Activated CD4-positive, CD25-positive, alpha-beta regulatory T cell treated with anti-CD3 and anti-CD28 coated beads, Interleukin-2, amount 50 U/mL, for 72 hours (primary cell): ENCODE data around the gene ACP1.

Experiments used
- DNase-seq: peaks from one replicate; pipeline ENCODE4 v3.0.0; 2021

Gene ACP1

DNA sequence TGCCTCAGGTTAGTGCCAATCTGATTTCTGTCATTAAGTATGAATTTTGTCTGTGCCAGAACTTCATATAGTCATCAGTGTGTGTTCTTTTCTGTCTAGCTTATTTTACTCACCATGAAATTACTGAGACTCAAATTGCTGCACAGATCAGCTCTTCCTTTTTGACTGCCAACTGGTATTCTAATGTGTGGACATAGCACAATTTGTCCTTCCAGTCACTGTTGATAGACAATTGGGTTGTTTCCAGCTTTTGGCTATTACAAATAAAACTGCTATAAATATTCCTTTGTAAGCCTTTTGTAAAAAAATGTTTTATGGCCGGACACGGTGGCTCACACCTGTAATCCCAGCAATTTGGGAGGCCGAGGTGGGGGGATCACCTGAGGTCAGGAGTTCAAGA is 8.7 kb upstream of the ACP1 start:
- DNase-seq, result no peak

DNA sequence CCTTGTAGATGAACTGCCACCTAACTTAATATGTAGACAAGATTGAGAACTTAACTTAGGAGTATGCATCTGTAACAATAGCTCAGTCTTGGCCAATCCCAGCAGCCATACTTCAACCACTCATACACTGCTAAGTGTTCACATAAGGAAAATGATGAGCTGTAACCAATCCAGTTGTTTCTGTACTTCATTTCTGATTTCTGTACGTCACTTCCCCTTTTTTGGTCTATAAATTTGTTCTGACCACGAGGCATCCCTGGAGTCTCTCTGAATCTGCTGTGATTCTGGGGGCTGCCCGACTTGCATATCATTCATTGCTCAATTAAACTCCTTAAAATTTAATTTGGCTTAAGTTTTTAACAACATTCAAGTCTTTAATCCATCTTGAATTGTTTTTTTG is 7.3 kb upstream of the ACP1 start:
- no peak for DNase-seq

DNA sequence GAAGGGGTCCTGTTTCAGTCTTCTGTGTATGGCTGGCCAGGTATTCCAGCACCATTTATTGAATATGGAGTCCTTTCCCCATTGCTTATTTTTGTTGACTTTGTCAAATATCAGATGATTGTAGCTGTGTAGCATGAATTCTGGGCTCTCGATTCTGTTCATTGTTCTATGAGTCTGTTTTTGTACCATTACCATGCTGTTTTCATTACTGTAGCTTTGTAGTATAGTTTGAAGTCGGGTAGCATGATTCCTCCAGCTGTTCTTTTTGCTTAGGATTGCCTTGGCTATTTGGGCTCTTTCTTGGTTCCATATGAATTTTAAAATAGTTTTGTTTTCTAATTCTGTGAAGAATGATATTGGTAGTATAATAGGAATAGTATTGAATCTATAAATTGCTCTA is 6.9 kb upstream of the ACP1 start:
- DNase-seq, result no peak

GRCh38 chr2:258933-259332 is 5.8 kb upstream of the ACP1 start:
- DNase-seq, result no peak

DNA sequence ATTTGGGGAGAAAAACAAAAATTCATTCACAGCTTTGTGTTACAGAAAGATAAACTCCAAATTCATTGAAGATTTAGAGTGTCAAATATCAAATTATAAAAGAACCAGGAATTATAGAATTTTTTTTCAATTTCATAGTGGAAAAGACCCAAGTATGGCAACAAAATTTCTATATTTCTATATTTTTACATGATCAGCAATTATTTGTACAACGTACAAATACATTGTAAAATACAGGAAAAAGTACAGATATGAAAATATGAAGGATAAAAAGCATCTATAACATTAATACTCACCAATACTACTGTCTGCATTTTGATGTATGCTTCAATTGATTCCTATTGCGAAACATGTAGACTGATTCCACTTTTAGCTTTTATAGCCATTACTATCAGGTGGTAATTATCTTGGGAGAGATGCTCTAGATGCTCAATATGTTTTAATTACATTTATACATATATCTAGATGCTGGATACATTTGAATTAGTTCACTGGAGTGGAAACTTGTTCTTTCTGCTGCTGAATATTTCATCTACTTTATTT is 4.9 kb upstream of the ACP1 start:
- no peak for DNase-seq

DNA sequence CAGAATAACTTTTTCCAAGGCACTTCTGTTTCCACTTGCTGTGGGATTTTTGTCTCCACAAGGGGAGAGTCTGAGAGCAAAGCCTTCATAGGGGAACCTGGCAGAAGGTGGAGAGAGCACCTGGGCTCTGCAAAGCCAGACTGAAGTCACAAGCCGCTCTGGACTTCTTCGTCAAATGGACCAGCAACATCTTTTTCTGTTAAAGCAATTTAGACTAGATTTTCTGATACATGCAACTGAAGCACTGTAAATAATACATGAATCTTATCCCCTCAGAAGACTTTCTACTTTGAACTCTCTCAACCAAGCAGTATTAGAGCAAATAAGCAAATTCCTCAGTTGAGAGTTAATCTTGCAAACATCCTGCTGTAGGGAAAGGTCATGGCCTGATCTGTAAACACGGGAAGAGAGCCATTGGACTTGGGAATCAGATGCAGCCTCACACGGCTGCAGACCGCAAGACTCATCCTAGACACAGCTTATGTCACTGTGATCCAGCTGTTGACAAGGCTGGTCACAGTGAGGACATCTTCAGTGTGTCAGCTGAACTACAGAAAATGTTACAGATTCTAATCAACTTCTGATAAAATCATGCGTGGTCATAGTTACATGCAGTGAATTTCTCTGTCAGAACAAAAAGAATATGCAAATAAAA is 4.1 kb upstream of the ACP1 start:
- no peak for DNase-seq

DNA sequence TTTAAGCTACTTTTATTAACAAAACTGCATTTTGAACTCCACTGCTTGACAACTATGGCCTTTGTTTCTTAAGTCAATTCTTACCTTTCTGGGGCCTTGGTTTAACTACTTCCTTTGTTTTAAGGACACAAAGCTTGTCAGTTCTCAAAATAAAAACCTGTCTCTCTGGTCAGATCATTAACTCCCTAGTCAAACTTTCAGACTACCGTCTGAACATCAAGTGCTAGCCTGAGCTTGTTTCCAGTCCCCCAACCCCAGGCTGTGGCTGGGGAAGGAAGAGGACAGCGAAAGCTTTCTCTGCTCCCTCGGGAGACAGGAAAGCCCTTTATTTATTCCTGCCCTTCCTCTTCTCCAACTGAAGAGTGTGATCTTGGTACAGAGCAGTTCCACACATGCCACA is 2.6 kb upstream of the ACP1 start:
- DNase-seq, result no peak

GRCh38 chr2:263022-263738 is 1.6 kb upstream of the ACP1 start:
- no peak for DNase-seq

DNA sequence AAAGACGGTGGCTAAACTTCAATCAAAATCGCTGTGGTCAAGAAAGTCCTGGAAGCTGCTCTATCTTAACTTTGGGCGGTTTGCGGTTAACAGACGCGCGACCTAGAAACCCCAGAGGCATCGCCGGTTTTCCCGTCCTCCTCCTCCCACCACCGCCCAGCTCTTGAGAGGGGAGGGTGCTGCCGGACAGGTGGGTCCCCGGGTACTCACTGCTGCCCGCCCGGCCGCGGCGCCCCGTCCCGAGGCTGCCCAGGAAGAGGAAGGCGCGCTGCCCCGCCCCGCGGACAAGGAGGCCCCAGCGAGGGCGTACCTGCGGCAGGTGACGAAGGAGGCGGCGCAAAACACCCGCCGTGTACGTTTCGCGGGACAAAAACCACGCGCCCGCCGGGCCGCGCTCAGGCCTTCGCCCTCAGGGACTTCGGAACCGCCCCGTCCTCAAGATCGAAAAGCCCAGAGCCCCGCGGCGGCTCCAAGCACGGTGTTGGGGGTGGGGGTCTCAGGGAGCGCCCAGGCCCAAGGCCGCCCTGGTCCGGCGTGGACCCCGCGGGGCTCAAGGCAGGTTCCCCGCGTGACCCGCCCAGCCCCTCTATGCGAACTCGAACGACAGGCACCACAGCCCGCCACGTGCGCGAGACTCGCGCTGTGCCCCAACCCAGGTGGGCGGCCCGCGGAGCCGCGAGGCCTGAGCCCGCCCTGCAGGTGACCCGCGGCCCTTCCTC is 814 bp upstream of the ACP1 start, which contains the start of gene SH3YL1:
Gene SH3YL1, minus strand, starts transcription at position 259 of the 719 bp plus-strand sequence. Its CDS starts 48 bp downstream, at position 211.
- peak; percentile 62 for DNase-seq

DNA sequence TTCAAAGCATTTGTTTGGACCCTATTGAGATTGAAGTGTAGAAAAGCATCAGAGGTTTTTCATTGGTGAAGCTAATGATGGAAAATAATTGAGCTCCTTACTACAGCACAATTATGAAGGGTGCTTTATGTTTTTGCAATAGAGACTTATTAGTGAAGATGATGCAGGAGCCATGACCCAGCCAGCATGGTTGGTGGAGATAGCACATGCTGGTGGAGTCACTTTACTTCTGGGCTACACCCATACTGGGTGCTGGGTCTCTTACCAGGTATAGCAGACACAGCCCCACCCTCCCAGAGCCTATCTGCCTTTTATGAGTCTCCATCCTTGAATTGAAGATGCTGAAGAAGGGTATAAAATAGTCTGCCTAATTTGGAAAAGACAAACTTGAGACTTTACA is 3.6 kb downstream of the ACP1 start:
- DNase-seq, result no peak

DNA sequence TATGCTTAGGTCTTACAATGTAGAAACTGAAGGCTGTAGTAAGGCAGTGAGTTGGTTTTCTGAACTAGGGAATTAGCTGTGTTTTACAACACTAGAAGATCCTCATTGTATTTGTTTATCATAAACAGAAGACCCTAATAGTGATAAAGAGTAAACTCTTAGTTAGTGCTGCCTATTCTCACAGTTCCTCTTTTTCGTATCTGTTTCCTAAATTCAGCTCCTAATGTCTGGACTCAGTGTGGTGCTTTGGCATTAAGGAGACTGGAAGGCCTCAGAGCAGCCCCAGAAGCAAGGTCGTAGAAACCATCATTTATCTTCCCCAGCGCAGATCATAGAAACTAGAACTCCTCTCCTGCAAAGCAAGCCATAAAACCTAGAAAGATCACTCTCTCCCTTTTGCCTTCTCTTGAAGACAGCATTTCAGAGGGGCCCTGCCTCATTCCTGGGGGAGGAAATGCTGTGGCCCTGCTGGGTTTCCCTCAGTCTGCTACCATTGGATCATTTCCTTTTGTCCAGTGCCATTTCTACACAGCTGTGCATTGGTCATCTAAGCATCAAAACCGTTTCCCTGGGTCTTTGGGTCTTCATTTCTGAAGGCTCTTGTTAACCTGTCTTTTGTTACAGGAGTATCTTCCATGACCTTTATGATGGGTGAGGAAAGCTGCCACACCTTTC is 4.7 kb downstream of the ACP1 start:
- no peak for DNase-seq

DNA sequence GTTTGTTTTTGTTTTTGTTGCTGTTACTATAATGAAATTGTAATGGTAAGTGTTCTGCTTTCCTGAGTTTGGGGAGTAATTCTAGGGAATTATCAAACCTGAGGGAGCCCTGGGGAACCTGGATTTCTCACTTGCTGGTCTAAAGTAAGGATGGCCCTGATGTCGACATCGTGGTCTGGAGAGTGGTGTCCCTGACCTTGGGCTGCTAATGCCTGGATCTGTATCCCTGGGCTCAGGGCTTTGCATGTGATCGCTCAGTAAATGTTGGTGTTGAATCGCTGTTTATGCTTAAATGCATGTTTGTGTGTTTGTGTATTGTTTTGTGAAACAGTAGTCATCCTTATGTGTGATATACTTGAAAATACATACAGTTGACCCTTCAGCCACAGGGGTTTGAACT is 6.1 kb downstream of the ACP1 start:
- no peak for DNase-seq

DNA sequence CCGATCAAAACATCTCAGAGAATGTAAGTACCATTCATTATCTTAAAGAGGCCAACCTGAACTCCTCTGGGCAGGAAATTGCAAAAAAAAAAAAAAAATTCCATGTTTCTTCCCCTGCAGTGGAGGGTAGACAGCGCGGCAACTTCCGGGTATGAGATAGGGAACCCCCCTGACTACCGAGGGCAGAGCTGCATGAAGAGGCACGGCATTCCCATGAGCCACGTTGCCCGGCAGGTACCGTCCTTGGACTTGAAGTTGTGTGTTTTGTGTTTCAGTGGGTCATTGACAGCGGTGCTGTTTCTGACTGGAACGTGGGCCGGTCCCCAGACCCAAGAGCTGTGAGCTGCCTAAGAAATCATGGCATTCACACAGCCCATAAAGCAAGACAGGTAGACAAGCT is 7.2 kb downstream of the ACP1 start:
- DNase-seq, result no peak

- DNase-seq, result no peak
Measured at GRCh38 chr2:273333-273732, 8.6 kb downstream of the ACP1 start.

GRCh38 chr2:274503-274902 is 9.8 kb downstream of the ACP1 start:
- DNase-seq, result no peak

DNA sequence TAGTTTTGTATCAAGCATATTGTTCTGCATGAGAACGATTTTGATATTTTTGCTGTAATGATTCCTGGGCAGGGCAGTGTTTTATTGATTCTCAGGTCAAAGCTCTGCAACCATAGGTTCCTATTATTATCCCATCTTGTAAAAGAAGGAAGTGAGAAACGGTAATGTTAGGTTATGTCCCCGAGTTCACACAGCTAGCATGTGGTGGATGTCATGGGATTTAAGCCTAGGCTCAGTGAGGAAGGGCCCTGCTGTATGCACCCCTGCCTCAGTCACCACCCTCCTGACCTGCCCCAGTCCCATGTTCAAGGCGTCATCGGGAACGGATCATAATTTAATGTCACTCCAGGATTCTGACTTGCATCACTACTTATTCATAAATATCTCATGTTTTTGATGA is 10.7 kb downstream of the ACP1 start:
- DNase-seq, result no peak

DNA sequence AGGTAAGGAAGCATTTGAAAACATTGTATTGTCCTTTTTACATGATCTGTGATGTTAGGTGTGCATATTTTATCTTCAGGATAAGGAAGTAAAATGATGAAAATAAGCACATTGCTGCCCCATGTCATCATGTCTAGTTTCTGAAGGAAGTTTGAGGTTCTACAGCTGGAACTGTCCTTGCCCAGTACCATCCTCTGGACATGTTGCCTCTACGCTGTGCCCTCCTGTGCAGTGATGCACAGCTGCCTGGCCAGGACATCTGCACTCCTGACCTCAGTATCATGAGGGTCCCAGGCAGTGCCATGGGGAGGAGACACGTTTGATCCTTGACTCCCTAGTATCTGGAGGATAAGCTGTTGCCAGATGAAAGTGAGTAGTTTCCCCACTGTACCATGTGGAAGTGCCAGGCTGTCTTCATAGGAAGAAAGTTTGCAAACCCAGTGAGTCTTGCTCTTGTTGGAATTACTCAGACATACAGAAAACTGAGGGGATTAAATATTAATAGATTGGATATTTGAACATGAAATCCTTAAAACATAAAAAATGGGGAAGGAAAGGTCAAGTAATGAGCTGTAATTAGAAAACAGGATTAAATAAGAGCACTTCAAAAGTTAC is 13.7 kb downstream of the ACP1 start:
- no peak for DNase-seq

DNA sequence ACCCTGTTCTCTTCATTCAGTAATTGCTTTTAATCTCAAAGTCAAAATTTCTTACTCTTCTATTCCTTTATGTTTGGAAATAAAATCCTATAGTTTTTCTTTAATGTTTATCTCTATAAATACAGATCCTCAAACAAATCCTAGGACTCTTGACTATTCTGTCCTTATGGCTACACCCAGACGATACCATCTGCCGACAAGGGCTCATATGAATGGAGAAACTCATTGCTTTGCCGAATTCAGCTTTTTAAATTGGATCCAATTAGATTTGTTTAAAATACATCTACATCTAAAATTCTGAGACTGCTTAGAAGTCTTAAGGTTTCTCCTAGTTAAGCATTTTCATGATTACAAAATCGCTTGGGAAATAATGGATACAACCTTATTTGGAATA is 14.2 kb downstream of the ACP1 start:
- DNase-seq, result no peak

GRCh38 chr2:279366-279765 is 14.6 kb downstream of the ACP1 start:
- DNase-seq, result no peak

DNA sequence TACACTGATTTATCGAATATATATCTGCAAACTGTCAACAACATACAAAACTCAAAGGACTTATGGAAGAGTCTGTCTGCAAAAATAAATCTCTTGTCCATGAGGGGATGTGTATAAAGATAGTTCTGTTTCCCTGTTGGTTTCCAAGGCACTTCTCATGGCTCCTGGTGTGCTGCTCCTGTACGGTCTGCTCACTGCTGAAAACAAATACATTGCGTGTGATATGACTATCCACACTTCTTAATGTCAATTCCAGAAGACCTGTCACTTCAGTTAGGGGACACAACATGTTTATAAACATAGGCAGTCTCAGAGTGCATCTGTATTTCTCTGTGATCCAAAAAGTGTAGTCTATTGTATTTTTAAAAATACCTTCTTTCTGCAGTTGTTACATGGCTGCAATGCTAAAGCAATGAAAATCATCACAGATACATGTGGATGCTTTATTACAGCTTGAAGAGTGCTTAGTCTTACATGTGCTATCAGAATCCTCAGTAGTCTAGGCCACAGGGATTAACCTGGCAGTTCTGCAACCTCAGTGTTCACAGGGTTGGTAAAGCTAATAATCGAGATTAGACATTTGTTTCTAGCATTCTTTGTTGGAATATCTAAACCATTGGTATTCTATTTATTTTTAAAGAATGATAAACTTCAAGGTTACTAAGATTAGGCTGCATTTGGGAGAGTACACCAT is 15.4 kb downstream of the ACP1 start:
- DNase-seq, result no peak

DNA sequence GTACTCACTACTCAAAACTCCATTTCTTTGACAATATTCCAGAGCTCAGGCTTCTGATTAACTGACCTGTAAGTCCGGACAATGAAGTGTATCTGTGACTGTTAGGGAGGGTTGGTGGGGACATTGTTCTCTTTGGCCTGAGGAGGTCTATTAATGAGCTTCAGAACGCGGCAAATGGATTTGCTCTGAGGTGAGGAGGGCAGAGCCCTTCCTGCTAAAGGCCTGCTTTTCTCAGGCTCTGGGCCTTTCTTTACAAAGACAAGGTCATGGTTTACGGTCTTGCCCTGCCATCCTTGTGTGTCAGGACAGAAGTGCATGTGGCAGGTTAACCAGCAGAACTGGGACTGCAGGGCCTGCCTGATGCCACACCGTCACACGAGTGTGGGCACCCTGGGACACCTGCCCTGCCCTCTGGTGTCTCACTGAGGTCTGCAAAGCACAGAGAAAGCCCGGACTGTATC is 15.9 kb downstream of the ACP1 start:
- DNase-seq, result no peak

- DNase-seq, result no peak
Measured at GRCh38 chr2:281381-281780, 16.6 kb downstream of the ACP1 start.
